ENCODE measurements around the gene VDAC2. TPM values are rescaled to one million over a fixed set of nuclear protein-coding genes. Genes with fewer than 3 reads are reported as not detected.

The VDAC2 gene
- total RNA-seq, 4 donors from 2014 or later, result 57.6 to 119 (median 76.5) TPM

GRCh38 chr10:75272896-75273295 lies 62.3 kb downstream of the VDAC2 start:
- TF ChIP-seq POLR2A (IDR thresholded peaks at IDR 0.05) (no peak), CTCF (IDR thresholded peaks at IDR 0.05) (no peak)
- no peak overlapping the region for H3K27ac ChIP-seq
- intact Hi-C loops (cut with DNase I; ENCODE audit: low total_unique reads), result no loop called here

GRCh38 chr10:75276069-75276872 lies 65.7 kb downstream of the VDAC2 start:
- intact Hi-C loops (cut with DNase I; ENCODE audit: low total_unique reads), result no loop called here
- no peak for DNase-seq
- H3K4me3 ChIP-seq, result no peak overlapping the region
- H3K27me3 ChIP-seq, result no peaks in the 10 kb centered on the region
- H3K4me1 ChIP-seq, result no peaks in the 10 kb centered on the region
- TF ChIP-seq POLR2A (IDR thresholded peaks at IDR 0.05) (no peak), CTCF (IDR thresholded peaks at IDR 0.05) (no peak)
- no peaks in the 10 kb centered on the region for H3K9me3 ChIP-seq
- no peaks in the 10 kb centered on the region for H3K36me3 ChIP-seq
- no peak overlapping the region for H3K27ac ChIP-seq

More at GRCh38 chr10:75272896-75273295, 62.3 kb downstream of the VDAC2 start:
- Histone ChIP-seq H3K4me1 (no peaks in the 10 kb centered on the region), H3K4me3 (no peak overlapping the region), H3K36me3 (no peaks in the 10 kb centered on the region), H3K9me3 (no peaks in the 10 kb centered on the region), H3K27me3 (no peaks in the 10 kb centered on the region)
- DNase-seq, result no peak

GRCh38 chr10:75280236-75280635 lies 69.6 kb downstream of the VDAC2 start:
- H3K27ac ChIP-seq, result no peak overlapping the region
- H3K4me3 ChIP-seq, result no peak overlapping the region
- no peaks in the 10 kb centered on the region for H3K27me3 ChIP-seq
- DNase-seq, result no peak
- intact Hi-C loops (cut with DNase I; ENCODE audit: low total_unique reads), result no loop called here
- H3K9me3 ChIP-seq, result no peaks in the 10 kb centered on the region
- H3K36me3 ChIP-seq, result no peaks in the 10 kb centered on the region
- H3K4me1 ChIP-seq, result no peaks in the 10 kb centered on the region
- TF ChIP-seq POLR2A (IDR thresholded peaks at IDR 0.05), result no peak
- TF ChIP-seq CTCF (IDR thresholded peaks at IDR 0.05), result no peak

Small RNA genes within 50 kb of the gene (small RNA-seq; reads per million reads assigned to genes)
- not detected for gene HMGA1P5
- gene RPL39P25, result not detected

Other genes starting within 250 kb of the VDAC2 start
- gene SAMD8, start 99.1 kb upstream of the VDAC2 start, total RNA-seq, result 10 to 100 TPM; 25.4 to 51.4 (median 49.2) TPM
- 10 to 100 TPM in 3 of 4 donors, 1 to 10 TPM in 1; 3.2 to 59.7 (median 22.9) TPM for gene COMTD1, start 25.2 kb downstream of the VDAC2 start, total RNA-seq
- 10 to 100 TPM; 12.1 to 99.4 (median 26.0) TPM for gene ZNF503, start 191.0 kb downstream of the VDAC2 start, total RNA-seq
- 10 to 100 TPM in 1 of 4 donors, 1 to 10 TPM in 3; 1.5 to 15.7 (median 4.6) TPM for gene LRMDA, start 220.8 kb downstream of the VDAC2 start, total RNA-seq